Muscle layer of colon (tissue), 2 donors: Measurements from ENCODE around the gene PLB1.

Experiments used
- H3K27ac ChIP-seq: one replicate; pipeline ENCODE4 v1.7.0; 2013; ENCODE audit warnings: low read depth, mild to moderate bottlenecking, low read length, moderate library complexity
- H3K27me3 ChIP-seq, 2 donors: one replicate each; pipeline ENCODE4 v1.7.0; 2013; ENCODE audit warnings: low read length in 2 of 2, mild to moderate bottlenecking in 2 of 2; ENCODE audit not compliant: insufficient read depth in 2 of 2, control insufficient read depth in 1 of 2
- H3K36me3 ChIP-seq: one replicate; pipeline ENCODE4 v1.7.0; 2013; ENCODE audit warnings: mild to moderate bottlenecking, low read length; ENCODE audit not compliant: insufficient read depth
- H3K4me1 ChIP-seq: one replicate; pipeline ENCODE4 v1.7.0; 2013; ENCODE audit warnings: mild to moderate bottlenecking, low read length; ENCODE audit not compliant: insufficient read depth
- H3K4me3 ChIP-seq, 2 donors: one replicate each; pipeline ENCODE4 v1.7.0; 2013; ENCODE audit warnings: low read length in 2 of 2, low read depth in 1 of 2, mild to moderate bottlenecking in 1 of 2, moderate library complexity in 1 of 2
- H3K9ac ChIP-seq: one replicate; pipeline ENCODE4 v1.7.0; 2013; ENCODE audit warnings: low read length
- H3K9me3 ChIP-seq: one replicate; pipeline ENCODE4 v1.7.0; 2013; ENCODE audit warnings: mild to moderate bottlenecking, low read length
- donor health status: abdominal sarcoma.
- donor health status: Adenocarcinoma of cecum.

The PLB1 gene

DNA sequence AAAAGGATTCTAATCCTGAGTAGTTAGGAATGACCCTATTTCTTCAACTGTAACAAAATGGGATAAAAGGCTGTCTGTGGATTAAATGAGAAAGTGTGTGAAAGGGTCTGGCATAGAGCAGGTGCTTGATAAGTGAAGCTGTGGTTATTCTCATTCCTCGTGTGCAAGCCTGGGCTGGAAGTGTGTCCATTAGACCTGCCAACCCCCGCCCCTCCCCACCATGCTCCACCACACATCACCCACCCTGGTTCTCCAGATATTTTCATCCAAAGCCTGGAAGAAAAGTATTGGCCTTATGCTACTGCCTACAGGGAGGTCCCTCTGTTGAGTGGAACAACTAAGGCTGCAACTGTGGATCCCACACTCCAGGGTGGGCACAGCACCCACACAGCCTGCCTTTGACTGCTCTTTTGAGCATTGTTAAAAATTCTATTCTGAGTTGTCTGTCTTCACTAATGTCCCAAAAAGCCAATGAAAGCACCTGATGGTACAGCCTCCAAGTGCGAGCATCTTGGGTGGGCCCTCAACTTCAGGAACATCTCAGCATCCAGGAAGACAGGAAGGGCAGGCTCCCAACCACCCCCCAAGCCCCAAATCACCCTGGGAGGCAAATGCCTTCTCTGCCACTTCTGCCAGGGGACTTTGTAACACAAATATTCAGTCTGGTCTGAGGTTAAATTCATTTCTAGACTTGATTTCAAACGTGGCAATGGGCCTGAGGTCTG lies 153.0 kb downstream of the PLB1 start:
- Histone ChIP-seq H3K27ac (no peak overlapping the region), H3K4me1 (no peaks in the 10 kb centered on the region), H3K9me3 (no peaks in the 10 kb centered on the region), H3K36me3 (no peaks in the 10 kb centered on the region), H3K4me3 (no peak overlapping the region), H3K27me3 (no peaks in the 10 kb centered on the region), H3K9ac (no peak overlapping the region)

DNA sequence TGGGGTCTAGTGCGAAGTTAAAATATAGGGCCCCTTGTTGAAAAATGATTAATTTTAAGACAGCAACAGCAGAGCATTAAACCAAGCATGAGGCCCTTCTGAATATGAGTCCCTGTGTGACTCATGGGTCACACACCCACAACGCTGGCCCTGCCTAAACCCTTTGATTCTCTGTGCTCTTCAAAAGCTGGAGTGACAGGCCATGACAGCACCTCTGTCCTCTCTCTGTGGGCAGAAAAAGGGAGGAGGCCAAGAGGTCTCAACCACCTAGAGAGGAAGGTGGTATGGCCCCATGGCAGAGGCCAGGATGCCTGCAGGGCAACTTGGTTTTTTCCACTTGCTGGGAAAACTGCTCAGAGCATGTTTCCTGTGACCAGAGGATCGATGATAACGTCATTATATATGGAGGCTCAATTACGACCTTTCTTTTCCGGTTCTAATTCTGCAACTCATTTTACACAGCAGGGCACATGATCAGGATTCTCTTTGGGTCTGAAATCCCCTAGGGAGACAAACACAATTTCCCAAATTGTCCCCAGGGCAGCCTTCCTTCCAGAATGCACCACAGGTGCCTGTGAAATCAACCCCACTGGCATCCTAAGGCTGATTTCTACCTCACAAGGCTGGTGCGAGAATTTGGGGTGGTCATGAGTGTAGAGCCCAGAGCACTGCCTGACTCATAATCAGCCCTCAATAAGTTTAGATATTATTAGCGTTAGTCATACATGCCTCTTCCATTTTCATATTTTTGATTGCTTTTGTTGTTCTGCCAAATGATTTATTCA lies 153.8 kb downstream of the PLB1 start:
- Histone ChIP-seq H3K36me3 (no peaks in the 10 kb centered on the region), H3K4me1 (no peaks in the 10 kb centered on the region), H3K27ac (no peak overlapping the region), H3K27me3 (no peaks in the 10 kb centered on the region), H3K4me3 (no peak overlapping the region), H3K9ac (no peak overlapping the region), H3K9me3 (no peaks in the 10 kb centered on the region)

DNA sequence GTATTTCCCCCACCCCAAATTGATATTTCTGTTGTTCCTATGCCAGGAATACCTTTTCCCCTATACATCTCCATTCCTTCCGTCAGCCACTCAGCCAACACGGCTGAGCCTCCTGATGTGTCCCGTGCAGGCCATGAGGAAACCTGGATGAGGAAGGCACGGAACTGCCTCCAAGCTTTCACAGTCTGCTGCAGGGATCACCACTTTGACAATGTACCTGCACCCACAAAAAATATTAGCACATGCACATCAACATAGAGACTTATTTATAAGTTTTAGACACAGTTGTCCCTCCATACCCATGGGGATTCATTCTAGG lies 154.4 kb downstream of the PLB1 start:
- no peaks in the 10 kb centered on the region for H3K27me3 ChIP-seq
- H3K4me3 ChIP-seq: no peak overlapping the region
- H3K9me3 ChIP-seq: no peaks in the 10 kb centered on the region
- no peak overlapping the region for H3K27ac ChIP-seq
- H3K36me3 ChIP-seq: no peaks in the 10 kb centered on the region
- no peak overlapping the region for H3K9ac ChIP-seq
- H3K4me1 ChIP-seq: no peaks in the 10 kb centered on the region

DNA sequence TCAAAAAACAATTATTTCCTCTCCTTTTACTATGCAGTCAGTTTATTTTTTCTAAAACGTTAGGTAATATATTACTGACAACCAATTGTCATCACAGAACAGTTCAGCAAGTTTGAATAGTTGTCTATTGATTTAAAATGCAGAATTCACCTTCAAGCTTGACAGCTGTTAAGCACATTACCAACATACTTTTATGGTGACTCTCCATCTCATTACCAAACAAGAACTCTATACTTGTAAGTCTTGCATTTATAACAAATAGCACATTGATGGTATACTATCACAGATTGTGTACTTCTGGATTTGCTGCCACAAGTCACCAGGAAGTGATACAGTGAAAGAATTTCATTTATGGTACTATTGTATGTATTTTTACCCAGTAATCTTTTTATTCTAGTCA lies 156.4 kb downstream of the PLB1 start:
- Histone ChIP-seq H3K36me3 (no peaks in the 10 kb centered on the region), H3K4me3 (no peak overlapping the region), H3K9ac (no peak overlapping the region), H3K27me3 (no peaks in the 10 kb centered on the region), H3K4me1 (no peaks in the 10 kb centered on the region), H3K27ac (no peak overlapping the region), H3K9me3 (no peaks in the 10 kb centered on the region)

DNA sequence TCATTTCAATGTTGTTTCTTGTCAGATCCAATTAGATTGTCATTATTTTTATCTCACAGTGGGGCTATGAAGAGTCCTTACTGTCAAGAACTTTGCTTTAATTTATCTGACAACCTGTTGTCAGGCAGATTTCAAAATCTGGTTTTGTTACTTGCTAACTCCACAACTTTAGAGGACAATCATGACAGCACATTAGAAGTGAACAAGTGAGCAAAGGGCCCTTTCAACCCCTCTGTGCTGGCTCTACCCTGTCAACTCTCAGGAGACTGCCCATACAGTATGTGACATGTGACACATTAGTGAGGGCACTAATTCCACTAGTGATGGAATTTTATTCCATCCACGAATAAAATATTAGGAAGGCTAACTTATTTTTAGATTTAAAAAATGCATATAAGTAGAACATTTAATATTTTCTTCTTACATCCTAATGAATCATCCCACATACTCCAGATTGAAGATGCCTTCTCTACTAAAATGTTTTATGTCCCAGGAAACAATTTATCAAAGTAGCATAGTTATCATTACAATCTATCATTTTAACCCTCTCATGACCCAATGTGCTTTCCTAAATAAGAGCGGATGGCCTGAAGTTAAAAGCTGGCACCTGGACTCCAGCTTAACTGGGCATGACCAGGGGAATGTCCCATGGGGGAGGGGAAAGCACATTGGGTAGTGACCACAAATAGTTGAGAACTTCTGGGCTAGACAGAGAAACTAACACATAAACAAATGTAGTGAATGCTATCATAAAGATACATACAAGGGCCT lies 158.2 kb downstream of the PLB1 start:
- Histone ChIP-seq H3K27me3 (no peaks in the 10 kb centered on the region), H3K4me3 (no peak overlapping the region), H3K9ac (no peak overlapping the region), H3K27ac (peak overlapping the region; percentile 15), H3K36me3 (no peaks in the 10 kb centered on the region), H3K4me1 (no peaks in the 10 kb centered on the region), H3K9me3 (no peaks in the 10 kb centered on the region)

DNA sequence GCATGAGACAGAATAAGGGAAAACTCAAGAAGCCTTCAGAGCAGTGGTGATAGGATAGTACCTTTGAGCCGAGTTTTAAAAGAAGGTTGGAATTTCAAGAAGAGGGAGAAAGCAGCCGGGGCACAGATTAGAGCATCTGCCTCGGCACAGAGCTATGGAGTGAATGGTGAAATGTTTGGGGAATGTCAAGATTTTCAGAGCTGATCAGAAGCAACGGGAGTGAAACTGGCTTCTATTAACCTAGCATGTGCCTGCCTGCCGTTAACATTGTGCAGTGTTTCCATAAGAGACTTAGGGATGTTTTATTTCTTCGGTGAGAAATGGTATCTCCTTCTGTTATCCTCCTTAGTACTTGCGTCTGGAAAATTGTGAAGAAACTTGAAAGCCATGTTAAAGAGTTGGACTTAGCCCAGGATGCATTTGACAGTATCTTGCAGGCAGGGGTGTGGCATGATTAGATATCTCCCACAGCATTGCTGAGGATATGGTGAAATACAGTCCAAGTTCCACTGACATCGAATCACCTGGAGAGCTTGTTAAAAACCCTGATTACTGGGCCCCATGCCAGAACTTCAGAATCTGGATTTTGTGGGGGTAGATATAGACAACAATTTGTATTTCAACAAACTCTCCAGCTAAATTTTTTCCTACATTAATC lies 158.9 kb downstream of the PLB1 start:
- Histone ChIP-seq H3K4me3 (no peak overlapping the region), H3K4me1 (no peaks in the 10 kb centered on the region), H3K27me3 (no peaks in the 10 kb centered on the region), H3K27ac (peak overlapping the region; percentile 15), H3K9me3 (no peaks in the 10 kb centered on the region), H3K9ac (no peak overlapping the region), H3K36me3 (no peaks in the 10 kb centered on the region)

DNA sequence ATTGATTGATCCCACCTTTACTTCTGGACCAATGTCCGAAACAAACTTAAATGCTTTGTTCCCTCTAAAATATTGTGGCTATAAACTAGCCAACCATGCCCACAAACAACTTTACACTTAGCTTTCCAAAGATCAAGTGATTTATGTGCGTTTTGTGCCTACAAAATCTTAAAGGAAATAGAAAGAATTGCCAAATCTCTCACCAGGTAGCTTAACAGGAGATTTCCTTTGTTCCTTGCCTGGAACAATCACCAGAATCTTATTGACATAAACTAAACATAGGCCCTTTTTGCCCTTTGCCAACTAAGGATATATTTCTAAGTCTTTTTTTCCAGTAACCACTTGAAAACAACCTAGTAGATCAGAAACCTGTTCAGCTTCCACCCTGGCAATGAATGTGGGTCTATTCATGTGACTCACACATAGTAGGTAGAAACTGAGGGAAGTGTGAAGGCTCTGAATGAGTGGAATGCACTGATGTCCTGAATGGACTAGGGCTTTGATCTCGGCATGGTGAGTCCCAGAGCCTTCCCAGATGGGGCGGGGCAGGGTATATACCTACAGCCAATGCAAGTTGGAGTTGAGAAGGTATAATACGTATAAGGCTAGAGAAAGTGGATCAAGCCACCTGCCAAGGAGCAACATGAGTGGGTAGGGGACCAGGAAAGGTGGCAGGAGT lies 161.2 kb downstream of the PLB1 start:
- Histone ChIP-seq H3K4me3 (no peak overlapping the region), H3K36me3 (no peaks in the 10 kb centered on the region), H3K4me1 (peaks cover 12% of the 10 kb centered on the region), H3K9me3 (no peaks in the 10 kb centered on the region), H3K27me3 (no peaks in the 10 kb centered on the region), H3K27ac (no peak overlapping the region), H3K9ac (no peak overlapping the region)

DNA sequence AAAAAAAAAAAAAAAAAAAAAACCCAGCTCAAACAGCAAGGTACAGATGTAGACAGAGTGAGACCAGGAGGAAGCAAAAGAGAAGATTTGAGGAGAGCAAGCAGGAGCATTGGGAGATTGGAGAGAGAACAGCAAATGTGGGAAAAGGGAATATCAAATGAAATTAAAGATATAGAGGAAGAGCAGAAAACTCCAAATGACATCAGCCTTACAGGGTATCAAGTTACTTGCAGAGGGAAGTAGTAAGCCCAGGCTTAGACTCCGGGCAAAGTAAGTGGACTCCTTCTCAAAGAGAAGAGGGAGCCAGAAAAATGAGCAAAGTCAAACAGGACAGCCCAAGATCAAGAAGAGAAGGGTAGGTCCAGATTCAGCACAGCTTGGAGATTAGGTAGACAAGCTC lies 162.5 kb downstream of the PLB1 start:
- Histone ChIP-seq H3K4me3 (no peak overlapping the region), H3K27me3 (no peaks in the 10 kb centered on the region), H3K27ac (no peak overlapping the region), H3K36me3 (no peaks in the 10 kb centered on the region), H3K4me1 (peaks cover 25% of the 10 kb centered on the region), H3K9me3 (no peaks in the 10 kb centered on the region), H3K9ac (no peak overlapping the region)

DNA sequence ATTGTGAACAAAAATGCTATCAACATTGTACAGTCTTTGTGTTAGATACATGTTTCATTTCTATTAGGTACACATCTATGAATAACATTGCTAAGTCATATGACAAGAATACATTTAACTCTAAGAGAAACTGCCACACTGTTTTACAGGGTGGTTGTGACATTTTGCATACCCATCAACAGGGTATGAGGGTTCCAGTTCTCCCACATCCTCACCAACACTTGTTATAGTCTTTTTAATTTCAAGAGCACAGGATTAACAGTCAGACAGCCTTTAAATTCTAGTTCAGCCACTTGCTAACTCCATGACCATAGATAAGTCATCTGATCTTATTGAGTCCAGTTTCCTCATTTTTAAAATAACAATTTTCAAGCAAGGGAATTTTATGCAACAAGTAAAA lies 163.3 kb downstream of the PLB1 start:
- H3K9ac ChIP-seq: no peak overlapping the region
- no peaks in the 10 kb centered on the region for H3K27me3 ChIP-seq
- H3K4me1 ChIP-seq: peaks cover 33% of the 10 kb centered on the region
- no peak overlapping the region for H3K27ac ChIP-seq
- H3K4me3 ChIP-seq: no peak overlapping the region
- no peaks in the 10 kb centered on the region for H3K9me3 ChIP-seq
- no peaks in the 10 kb centered on the region for H3K36me3 ChIP-seq

DNA sequence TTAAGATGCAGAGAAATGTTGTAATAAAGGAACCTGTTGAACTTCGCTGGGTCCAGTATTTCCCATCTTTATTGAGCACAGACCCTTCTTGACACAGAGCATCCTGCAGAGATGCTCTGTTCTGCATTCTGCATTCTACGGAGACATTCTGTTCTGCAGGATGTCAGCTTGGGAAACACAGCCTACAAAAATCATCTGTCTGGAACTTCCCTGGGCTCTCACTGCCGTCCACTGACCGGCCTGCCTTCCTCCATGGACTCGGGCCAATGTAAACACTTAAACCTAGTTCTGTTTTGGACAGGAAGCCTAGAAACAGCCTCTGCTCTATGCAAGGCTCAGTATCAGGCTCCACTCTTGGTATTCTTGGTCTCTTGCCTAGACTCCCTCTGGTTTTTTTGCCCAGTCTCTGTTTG lies 165.7 kb downstream of the PLB1 start:
- H3K27me3 ChIP-seq: no peaks in the 10 kb centered on the region
- no peaks in the 10 kb centered on the region for H3K36me3 ChIP-seq
- peak overlapping the region; percentile 67 for H3K27ac ChIP-seq
- H3K4me1 ChIP-seq: peaks cover 54% of the 10 kb centered on the region
- H3K9me3 ChIP-seq: no peaks in the 10 kb centered on the region
- H3K9ac ChIP-seq: no peak overlapping the region
- no peak overlapping the region for H3K4me3 ChIP-seq

DNA sequence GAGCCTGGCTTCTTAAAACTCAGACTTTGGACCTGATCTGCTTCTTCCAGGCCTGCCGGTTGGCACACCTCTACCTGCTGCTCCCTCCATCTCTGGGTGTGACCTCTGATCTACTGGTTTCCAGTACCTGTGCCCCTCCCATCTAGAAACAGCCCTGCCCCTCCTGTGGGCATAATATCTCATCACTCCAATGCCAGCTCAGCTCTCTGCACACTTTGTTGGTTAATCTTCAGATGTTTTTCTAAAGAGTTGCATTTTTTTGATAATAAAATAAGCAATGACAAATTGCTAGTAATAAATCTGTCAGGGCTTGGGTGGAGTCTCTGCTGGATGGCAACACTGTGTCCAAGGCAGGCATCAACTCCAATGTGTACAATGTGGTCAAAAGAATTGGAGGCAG lies 166.2 kb downstream of the PLB1 start:
- Histone ChIP-seq H3K4me1 (peaks cover 58% of the 10 kb centered on the region), H3K9me3 (no peaks in the 10 kb centered on the region), H3K4me3 (no peak overlapping the region), H3K9ac (no peak overlapping the region), H3K27me3 (no peaks in the 10 kb centered on the region), H3K36me3 (no peaks in the 10 kb centered on the region), H3K27ac (peak overlapping the region; percentile 67)
